ENCODE data around the gene MAPKBP1. TPM values are rescaled to one million over a fixed set of nuclear protein-coding genes. Genes with fewer than 3 reads are reported as not detected.
"Not testable (repeated sequence)": the region's sequence is repeated elsewhere in the genome, so short reads cannot be mapped to it uniquely, and the experiment has no call there.

Gene MAPKBP1
- total and polyA plus RNA-seq, 9 donors: 10.6 to 46.9 (median 38.9) TPM

- 6 to 7% (median 7%) methylated on average over 37 of the region's 37 CpGs for WGBS, 3 donors
- H3K27me3 ChIP-seq: no peaks in the 10 kb centered on the region
- H3K4me3 ChIP-seq: peak overlapping the region; percentile 85
- TF ChIP-seq CTCF (IDR thresholded peaks at IDR 0.05) (no peak), POLR2A (IDR thresholded peaks at IDR 0.05) (no peak), EP300 (IDR thresholded peaks at IDR 0.05) (no peak)
- no peaks in the 10 kb centered on the region for H3K9me3 ChIP-seq
- no peaks in the 10 kb centered on the region for H3K36me3 ChIP-seq
- H3K4me1 ChIP-seq (ENCODE audit: insufficient read depth): no peaks in the 10 kb centered on the region
- intact Hi-C loops (cut with DNase I): no loop called here
- peak overlapping the region in 1 of 2 donors; percentile 82 for H3K27ac ChIP-seq
- DNase-seq: peak in 2 of 5 donors; percentile 43 to 66
Observed at GRCh38 chr15:41827290-41827879, 53.1 kb downstream of the MAPKBP1 start.

- 1% methylated on average over 49 to 66 of the region's 66 CpGs for WGBS, 3 donors
- Histone ChIP-seq H3K27ac (peak within 1 kb of the TSS; percentile 3 to 82), H3K27me3 (no peaks in the 10 kb centered on the region), H3K36me3 (no peaks in the 10 kb centered on the region), H3K9me3 (no peaks in the 10 kb centered on the region), H3K4me3 (peak within 1 kb of the TSS; percentile 85), H3K4me1 (ENCODE audit: insufficient read depth) (no peaks in the 10 kb centered on the region)
- peak; percentile 95 to 98 (median 96) for DNase-seq
- TF ChIP-seq EP300 (IDR thresholded peaks at IDR 0.05) (no peak), CTCF (IDR thresholded peaks at IDR 0.05) (no peak), POLR2A (IDR thresholded peaks at IDR 0.05) (peak; percentile 80)
- intact Hi-C loops (cut with DNase I): no loop called here
Observed at GRCh38 chr15:41827880-41828806, 53.9 kb downstream of the MAPKBP1 start, which contains the start of gene JMJD7. Gene JMJD7, plus strand, starts transcription at chr15:41828092. Its CDS starts 33 bp downstream, at chr15:41828125.

- peak overlapping the region in 1 of 2 donors; percentile 82 for H3K27ac ChIP-seq
- DNase-seq: no peak
- no peaks in the 10 kb centered on the region for H3K27me3 ChIP-seq
- WGBS, 3 donors: 5 to 10% (median 8%) methylated on average over 6 of the region's 6 CpGs
- no peaks in the 10 kb centered on the region for H3K36me3 ChIP-seq
- intact Hi-C loops (cut with DNase I): no loop called here
- H3K4me1 ChIP-seq (ENCODE audit: insufficient read depth): no peaks in the 10 kb centered on the region
- TF ChIP-seq CTCF (IDR thresholded peaks at IDR 0.05) (no peak), EP300 (IDR thresholded peaks at IDR 0.05) (no peak), POLR2A (IDR thresholded peaks at IDR 0.05) (no peak)
- no peaks in the 10 kb centered on the region for H3K9me3 ChIP-seq
- H3K4me3 ChIP-seq: peak overlapping the region; percentile 85
Observed at GRCh38 chr15:41828807-41829141, 54.5 kb downstream of the MAPKBP1 start.

- H3K27ac ChIP-seq: no peak overlapping the region
- intact Hi-C loops (cut with DNase I): no loop called here
- H3K27me3 ChIP-seq: no peaks in the 10 kb centered on the region
- WGBS, 3 donors: 83 to 88% (median 84%) methylated on average over 13 of the region's 13 CpGs
- H3K36me3 ChIP-seq: no peaks in the 10 kb centered on the region
- no peaks in the 10 kb centered on the region for H3K9me3 ChIP-seq
- TF ChIP-seq POLR2A (IDR thresholded peaks at IDR 0.05) (no peak), CTCF (IDR thresholded peaks at IDR 0.05) (no peak), EP300 (IDR thresholded peaks at IDR 0.05) (no peak)
- no peaks in the 10 kb centered on the region for H3K4me1 ChIP-seq (ENCODE audit: insufficient read depth)
- no peak for DNase-seq
- H3K4me3 ChIP-seq: no peak overlapping the region
Observed at GRCh38 chr15:41829959-41830646, 55.8 kb downstream of the MAPKBP1 start.

GRCh38 chr15:41831291-41831690, 57.0 kb downstream of the MAPKBP1 start:
- H3K4me3 ChIP-seq; H3K9me3 ChIP-seq; H3K27ac ChIP-seq; intact Hi-C loops (cut with DNase I); H3K36me3 ChIP-seq; DNase-seq; H3K27me3 ChIP-seq; H3K4me1 ChIP-seq (ENCODE audit: insufficient read depth): not testable (repeated sequence)
- whole genome bisulfite sequencing, 3 donors: 79 to 86% (median 83%) methylated on average over 4 of the region's 4 CpGs
